HG03521 (cell line): ENCODE results near the gene TRAP1.

ENCODE experiments used
- ATAC-seq: cut with Tn5 transposase; IDR thresholded peaks from one replicate; pipeline ENCODE4 v1.9.1; 2021; ENCODE audit warnings: mild to moderate bottlenecking, moderate library complexity; ENCODE audit not compliant: unreplicated experiment

TRAP1 gene

GRCh38 chr16:3652373-3653195 lies 64.7 kb downstream of the TRAP1 start:
- ATAC-seq = no peak

GRCh38 chr16:3651461-3652372 lies 65.6 kb downstream of the TRAP1 start:
- ATAC-seq = no peak

- no peak for ATAC-seq
Measured at GRCh38 chr16:3650631-3651265, 66.6 kb downstream of the TRAP1 start.

- ATAC-seq = no peak
Measured at GRCh38 chr16:3646348-3646920, 70.9 kb downstream of the TRAP1 start.

GRCh38 chr16:3645504-3646347 lies 71.6 kb downstream of the TRAP1 start:
- no peak for ATAC-seq

- no peak for ATAC-seq
Measured at GRCh38 chr16:3645108-3645503, 72.2 kb downstream of the TRAP1 start.

DNA sequence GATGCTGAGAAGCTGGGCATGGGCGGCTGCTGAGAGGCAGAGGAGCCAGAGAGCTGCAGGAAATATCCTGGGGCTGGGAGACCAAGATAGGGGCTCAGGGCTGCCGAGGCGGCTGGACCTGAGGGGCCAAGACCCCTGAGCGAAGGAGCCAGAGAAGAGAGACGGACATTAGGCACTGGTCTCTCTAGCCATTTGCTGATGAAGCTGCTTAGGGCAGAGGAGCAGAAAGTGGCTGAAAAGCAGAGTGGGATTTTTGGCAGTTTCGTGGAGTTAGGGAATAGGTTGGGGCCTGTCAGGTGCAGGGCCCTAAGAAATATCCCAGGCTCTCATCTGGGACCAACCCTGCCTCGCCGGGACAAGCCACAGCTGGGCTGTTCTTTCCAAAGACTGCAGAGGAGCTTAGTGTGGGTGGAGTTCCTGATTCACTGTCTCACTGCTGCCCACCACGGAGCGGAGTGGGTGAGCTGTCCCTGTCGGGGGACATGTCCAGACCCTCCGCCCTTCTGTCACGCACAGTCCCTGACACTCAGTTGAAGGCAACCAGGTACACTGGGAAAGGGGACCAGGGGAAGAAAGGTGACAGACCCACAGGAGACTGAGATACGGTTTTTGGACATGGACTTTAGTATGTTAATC lies 74.1 kb downstream of the TRAP1 start:
- no peak for ATAC-seq

- no peak for ATAC-seq
Measured at GRCh38 chr16:3642397-3643094, 74.8 kb downstream of the TRAP1 start.

- no peak for ATAC-seq
Measured at GRCh38 chr16:3641801-3642396, 75.4 kb downstream of the TRAP1 start.

GRCh38 chr16:3640632-3641501 lies 76.5 kb downstream of the TRAP1 start:
- no peak for ATAC-seq

GRCh38 chr16:3640207-3640606 lies 77.1 kb downstream of the TRAP1 start:
- no peak for ATAC-seq

- ATAC-seq = no peak
Measured at GRCh38 chr16:3638916-3639644, 78.2 kb downstream of the TRAP1 start.

GRCh38 chr16:3637371-3637923 lies 79.9 kb downstream of the TRAP1 start:
- ATAC-seq = no peak

DNA sequence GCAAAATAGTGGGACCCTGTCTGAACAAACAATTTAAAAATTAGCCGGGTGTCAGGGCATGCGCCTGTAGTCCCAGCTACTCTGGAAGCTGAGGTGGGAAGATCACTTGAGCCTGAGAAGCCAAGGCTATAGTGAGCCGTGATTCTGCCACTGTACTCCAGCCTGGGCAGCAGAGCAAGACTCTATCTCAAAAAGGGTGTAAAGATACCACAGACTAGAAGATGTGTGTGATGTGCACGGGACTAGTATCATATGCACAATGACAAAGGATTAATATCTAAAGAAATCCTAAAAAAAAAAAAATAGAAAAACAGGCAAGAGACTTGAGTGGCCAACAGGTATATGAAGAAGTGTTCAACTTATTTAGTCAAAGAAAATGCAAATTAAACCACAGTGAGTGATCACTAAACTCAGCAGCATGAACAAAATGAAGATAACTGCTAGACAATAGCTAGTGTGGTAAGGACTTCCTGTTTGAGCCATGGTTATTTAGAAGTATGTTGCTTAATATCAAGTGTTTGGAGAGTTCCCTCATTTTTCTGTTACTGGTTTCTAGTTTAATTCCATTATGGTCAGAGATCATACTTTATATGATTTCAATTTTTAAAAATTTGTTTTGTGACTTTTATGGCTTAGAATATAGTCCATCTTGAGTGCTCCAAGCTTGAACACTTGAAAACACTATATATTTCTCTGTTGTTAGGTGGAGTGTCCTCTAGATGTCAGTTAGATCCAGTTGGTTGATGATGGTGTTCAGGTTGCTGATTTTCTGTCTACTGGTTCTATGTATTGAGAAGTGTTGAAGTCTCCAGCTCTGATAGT lies 91.2 kb downstream of the TRAP1 start:
- no peak for ATAC-seq

DNA sequence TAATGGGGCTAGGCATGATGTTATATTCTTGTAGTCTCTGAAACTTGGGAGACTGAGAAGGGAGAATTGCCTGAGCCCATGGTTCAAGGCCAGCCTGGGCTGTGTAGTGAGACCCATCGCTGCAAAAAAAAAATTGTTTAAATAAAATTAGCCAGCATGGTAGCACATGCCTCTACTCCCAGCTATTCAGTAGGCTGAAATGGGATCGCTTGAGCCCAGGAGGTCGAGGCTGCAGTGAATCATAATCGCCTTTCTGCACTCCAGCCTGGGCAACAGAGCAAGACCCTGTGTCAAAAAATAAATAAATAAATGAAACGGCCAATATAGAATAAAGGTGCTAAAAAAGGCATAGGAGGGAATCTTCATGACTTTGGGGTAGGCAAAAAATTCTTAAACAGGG lies 92.0 kb downstream of the TRAP1 start:
- no peak for ATAC-seq

- ATAC-seq = no peak
Measured at GRCh38 chr16:3623642-3624041, 93.7 kb downstream of the TRAP1 start.
